IMR-90 (cell line): Measurements from ENCODE around the gene PIPOX. TPM values are rescaled to one million over a fixed set of nuclear protein-coding genes. Genes with fewer than 3 reads are reported as not detected.

Experiments used
- ATAC-seq: fragments of 200-7000 bp; cut with Tn5 transposase; 2 replicates; pipeline ENCODE4 v1.9.1; 2020; ENCODE audit warnings: low read depth, mild to moderate bottlenecking, moderate library complexity
- BruUV-seq: library from RNA; stranded (reverse); fragments of 400-500 nt; replicated peaks from 2 replicates; lab custom pipeline; 2021; lab: Mats Ljungman, UMichigan
- CTCF ChIA-PET: fragments of 300-600 bp; formaldehyde crosslinking; extraction: SDS; loops from one replicate; lab custom pipeline; 2021; ENCODE audit warnings: antibody characterized with exemption; lab: Yijun Ruan, JAX
- POLR2A ChIA-PET: fragments of 300-600 bp; sonication (Branson Sonifier 250); formaldehyde crosslinking; loops from one replicate; lab custom pipeline; 2022; ENCODE audit warnings: antibody characterized with exemption; ENCODE audit not compliant: unreplicated experiment; lab: Charles Lee
- DNase-seq: peaks from one replicate; pipeline ENCODE4 v3.0.0; 2013
- H2AFZ ChIP-seq: replicated peaks from 2 replicates; pipeline ENCODE3; 2013; ENCODE audit warnings: low read length, mild to moderate bottlenecking; ENCODE audit not compliant: poor library complexity
- H2AK5ac ChIP-seq: 2 replicates; pipeline ENCODE4 v1.6.1; 2013; ENCODE audit warnings: low read depth, low read length, inconsistent platforms
- H2AK9ac ChIP-seq: replicated peaks from 2 replicates; pipeline ENCODE3; 2013; ENCODE audit warnings: mild to moderate bottlenecking, low read depth, low read length, moderate library complexity; ENCODE audit not compliant: poor library complexity
- H2BK120ac ChIP-seq: 2 replicates; pipeline ENCODE4 v1.6.1; 2013; ENCODE audit warnings: low read depth, low read length, inconsistent platforms
- H2BK15ac ChIP-seq: 3 replicates; pipeline ENCODE4 v1.6.1; 2013; ENCODE audit warnings: low read depth, low read length, inconsistent platforms
- H2BK20ac ChIP-seq: 2 replicates; pipeline ENCODE4 v1.6.1; 2013; ENCODE audit warnings: low read depth, mild to moderate bottlenecking, inconsistent platforms, low read length, moderate library complexity
- H2BK5ac ChIP-seq: 2 replicates; pipeline ENCODE4 v1.6.1; 2013; ENCODE audit warnings: mild to moderate bottlenecking, low read depth, low read length, inconsistent platforms; ENCODE audit not compliant: poor library complexity, severe bottlenecking
- H3K14ac ChIP-seq: replicated peaks from 2 replicates; pipeline ENCODE4 v1.6.1; 2013; ENCODE audit warnings: low read depth, low read length, inconsistent platforms
- H3K18ac ChIP-seq: 2 replicates; pipeline ENCODE4 v1.6.1; 2013; ENCODE audit warnings: low read depth, low read length, control low read depth
- H3K23ac ChIP-seq: 2 replicates; pipeline ENCODE4 v1.6.1; 2013; ENCODE audit warnings: low read depth, low read length, inconsistent platforms
- H3K27ac ChIP-seq: 2 replicates; pipeline ENCODE4 v1.5.1; 2013; ENCODE audit warnings: mild to moderate bottlenecking, control low read depth, low read length; ENCODE audit not compliant: insufficient read depth
- H3K27me3 ChIP-seq: 2 replicates; pipeline ENCODE4 v1.6.1; 2013; ENCODE audit warnings: low read length; ENCODE audit not compliant: control insufficient read depth, insufficient read depth
- H3K36me3 ChIP-seq: 2 replicates; pipeline ENCODE4 v1.6.1; 2013; ENCODE audit warnings: low read length, mixed read lengths; ENCODE audit not compliant: control insufficient read depth, insufficient read depth
- H3K4ac ChIP-seq: 2 replicates; pipeline ENCODE4 v1.6.1; 2013; ENCODE audit warnings: low read depth, low read length, inconsistent platforms
- H3K4me1 ChIP-seq: 2 replicates; pipeline ENCODE4 v1.6.1; 2013; ENCODE audit warnings: low read length, mixed read lengths; ENCODE audit not compliant: control insufficient read depth, insufficient read depth
- H3K4me2 ChIP-seq: 2 replicates; pipeline ENCODE4 v1.6.1; 2013; ENCODE audit warnings: low read depth, mild to moderate bottlenecking, control low read depth, low read length, moderate library complexity
- H3K4me3 ChIP-seq: 2 replicates; pipeline ENCODE4 v1.5.1; 2013; ENCODE audit warnings: low read depth, mild to moderate bottlenecking, control low read depth, low read length, moderate library complexity; ENCODE audit not compliant: insufficient read depth
- H3K56ac ChIP-seq: 2 replicates; pipeline ENCODE4 v1.6.1; 2013; ENCODE audit warnings: low read length, inconsistent platforms; ENCODE audit not compliant: insufficient read depth; ENCODE audit errors: extremely low read depth
- H3K79me1 ChIP-seq, 2 experiments: 2 replicates each; pipeline ENCODE4 v1.6.1; 2013; ENCODE audit warnings: low read length in 2 of 2, inconsistent platforms in 1 of 2, low read depth in 1 of 2
- H3K9ac ChIP-seq: 2 replicates; pipeline ENCODE4 v1.6.1; 2013; ENCODE audit warnings: low read depth, low read length, control low read depth
- H3K9me1 ChIP-seq: 2 replicates; pipeline ENCODE4 v1.6.1; 2013; ENCODE audit warnings: low read length, inconsistent platforms; ENCODE audit not compliant: insufficient read depth
- H3K9me3 ChIP-seq: 2 replicates; pipeline ENCODE4 v1.6.1; 2013; ENCODE audit warnings: low read length; ENCODE audit not compliant: control insufficient read depth, insufficient read depth
- H4K20me1 ChIP-seq: 2 replicates; pipeline ENCODE4 v1.6.1; 2013; ENCODE audit warnings: low read length, inconsistent platforms; ENCODE audit not compliant: insufficient read depth
- H4K5ac ChIP-seq: 2 replicates; pipeline ENCODE4 v1.6.1; 2013; ENCODE audit warnings: mild to moderate bottlenecking, low read depth, low read length, control low read depth
- H4K8ac ChIP-seq, 2 experiments: 2 replicates each; pipeline ENCODE4 v1.6.1; 2013; ENCODE audit warnings: low read depth in 2 of 2, low read length in 2 of 2, control low read depth in 1 of 2, inconsistent platforms in 1 of 2
- H4K91ac ChIP-seq: 2 replicates; pipeline ENCODE4 v1.6.1; 2013; ENCODE audit warnings: low read depth, low read length, inconsistent platforms; ENCODE audit not compliant: insufficient read depth
- CEBPB ChIP-seq: IDR thresholded peaks from 2 replicates; pipeline ENCODE4 v1.6.1; 2012; ENCODE audit warnings: low read depth, low read length, improper control_type of control experiment
- RCOR1 ChIP-seq: IDR thresholded peaks from 2 replicates; pipeline ENCODE4 v1.6.1; 2012; ENCODE audit warnings: mild to moderate bottlenecking, low read length, improper control_type of control experiment; ENCODE audit not compliant: insufficient replicate concordance
- RFX5 ChIP-seq: IDR thresholded peaks from 2 replicates; pipeline ENCODE4 v1.8.0; 2012; ENCODE audit warnings: low read depth, mild to moderate bottlenecking, low read length, moderate library complexity
- WGBS, 2 experiments: methylation state at CpG; one replicate each; pipeline versions ENCODE4 v1.1.5 to v1.1.7; 2013; ENCODE audit warnings: missing lambda C conversion rate in 2 of 2; ENCODE audit not compliant: insufficient read length in 1 of 2; ENCODE audit errors: extremely low coverage in 2 of 2; 5-methylcytosine and 5-hydroxymethylcytosine counted together
- dilution Hi-C: fragments of 300-500 bp; cut with HindIII; formaldehyde crosslinking; loops from one replicate; pipeline ENCODE4 v1.14.3; 2018; ENCODE audit warnings: low sequenced_read_pairs; ENCODE audit not compliant: unreplicated experiment
- in situ Hi-C: fragments of 300-500 bp; cut with MboI; formaldehyde crosslinking; loops from 3 replicates; pipeline ENCODE4 v1.14.3; 2019; ENCODE audit warnings: low sequenced_read_pairs, inconsistent platforms, mixed read lengths
- intact Hi-C: fragments of 100-400 bp; cut with micrococcal nuclease; formaldehyde crosslinking; loops from 2 replicates; pipeline ENCODE4 v1.10.0; 2022
- polyA plus RNA-seq, 3 experiments: library from polyadenylated mRNA; depleted of rRNA; stranded (reverse); fragments of >200 nt; gene quantifications; 2 replicates each; pipeline ENCODE4 v1.2.3, GENCODE V29; 2012; ENCODE audit warnings: low replicate concordance in 1 of 3
- total RNA-seq: library from RNA; depleted of rRNA; stranded (reverse); fragments of >200 nt; gene quantifications from 2 replicates; pipeline ENCODE4 v1.2.3, GENCODE V29; 2012

Gene PIPOX
- total and polyA plus RNA-seq, 2 of the 4 experiments (the other 2 are of a cell fraction): 0.43 to 1.3 TPM

- Histone ChIP-seq H3K4me3 (no peak overlapping the region), H3K79me1 (no peaks in the 10 kb centered on the region), H3K9me3 (no peaks in the 10 kb centered on the region), H2BK20ac (no peak overlapping the region), H4K20me1 (no peaks in the 10 kb centered on the region), H2BK5ac (no peak overlapping the region), H3K4me1 (no peaks in the 10 kb centered on the region), H4K5ac (no peak overlapping the region), H3K14ac (no peak overlapping the region), H3K27me3 (peaks cover 39% of the 10 kb centered on the region), H3K4ac (no peak overlapping the region), H3K9me1 (no peaks in the 10 kb centered on the region), H2BK15ac (no peak overlapping the region), H3K18ac (no peak overlapping the region), H3K36me3 (no peaks in the 10 kb centered on the region), H2AFZ (no peak overlapping the region), H4K91ac (no peak overlapping the region), H4K8ac (no peak overlapping the region), H2AK9ac (no peak overlapping the region), H3K4me2 (no peak overlapping the region), H3K23ac (no peak overlapping the region), H3K27ac (no peak overlapping the region), H2AK5ac (no peak overlapping the region), H2BK120ac (no peak overlapping the region), H3K56ac (no peak overlapping the region), H3K9ac (no peak overlapping the region)
- TF ChIP-seq RFX5 (no peak), CEBPB (no peak), RCOR1 (no peak)
- POLR2A ChIA-PET: no interaction called here
- no TSS peak for BruUV-seq
- CTCF ChIA-PET: no interaction called here
- intact Hi-C loops: no loop called here
- ATAC-seq (no peak), DNase-seq (no peak)
- no CpG with 5 or more reads among the region's 8 CpGs for WGBS, 2 experiments
- dilution Hi-C loops: no loop called here
- in situ Hi-C loops: no loop called here
These were observed 18.1 kb downstream of the PIPOX start for GRCh38 chr17:29061036-29061435.
